Measurements from ENCODE around the gene C12orf57.

The C12orf57 gene

DNA sequence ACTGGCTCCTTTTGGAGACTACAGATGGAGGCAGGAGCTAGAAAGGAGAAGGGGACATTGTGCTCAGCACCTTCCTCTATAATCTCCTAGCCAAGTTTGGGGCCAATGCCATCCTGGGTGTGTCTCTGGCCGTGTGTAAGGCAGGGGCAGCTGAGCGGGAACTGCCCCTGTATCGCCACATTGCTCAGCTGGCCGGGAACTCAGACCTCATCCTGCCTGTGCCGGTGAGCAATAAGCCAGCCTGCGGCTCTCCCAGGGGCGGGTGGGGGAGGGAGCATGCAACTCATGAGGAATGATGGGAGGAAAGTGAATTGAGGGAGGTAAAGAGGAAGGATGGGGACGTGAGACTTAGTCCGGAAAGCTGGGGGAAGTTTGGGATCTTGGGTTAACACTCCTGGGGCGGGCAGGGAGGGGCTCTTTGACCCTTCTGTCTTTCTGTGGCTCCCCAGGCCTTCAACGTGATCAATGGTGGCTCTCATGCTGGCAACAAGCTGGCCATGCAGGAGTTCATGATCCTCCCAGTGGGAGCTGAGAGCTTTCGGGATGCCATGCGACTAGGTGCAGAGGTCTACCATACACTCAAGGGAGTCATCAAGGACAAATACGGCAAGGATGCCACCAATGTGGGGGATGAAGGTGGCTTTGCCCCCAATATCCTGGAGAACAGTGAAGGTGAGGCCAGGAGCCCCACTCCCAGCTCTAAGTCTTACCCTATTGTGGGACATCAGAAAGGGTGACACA is 26.2 kb upstream of the C12orf57 start:
- H3K36me3 ChIP-seq (ENCODE audit: insufficient read depth, low read length) = no peaks in the 10 kb centered on the region
- no peak overlapping the region for H3K4me2 ChIP-seq (ENCODE audit: low read length)

DNA sequence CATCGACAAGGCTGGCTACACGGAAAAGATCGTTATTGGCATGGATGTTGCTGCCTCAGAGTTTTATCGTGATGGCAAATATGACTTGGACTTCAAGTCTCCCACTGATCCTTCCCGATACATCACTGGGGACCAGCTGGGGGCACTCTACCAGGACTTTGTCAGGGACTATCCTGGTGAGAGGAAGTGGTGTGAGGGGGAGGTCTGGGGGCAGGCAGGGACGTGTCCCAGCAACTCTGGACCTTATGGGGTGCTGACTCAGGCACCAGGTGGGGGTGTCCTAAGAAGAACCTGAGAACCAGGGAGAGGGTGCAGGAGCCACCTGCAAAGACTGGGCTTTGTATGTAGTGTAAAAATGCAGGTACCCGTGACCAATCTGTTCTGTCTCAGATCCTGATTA is 24.2 kb upstream of the C12orf57 start:
- no peak for TF ChIP-seq EZH2 (IDR thresholded peaks at IDR 0.05; ENCODE audit: borderline replicate concordance, low read length)
- TF ChIP-seq, protein P1, sequence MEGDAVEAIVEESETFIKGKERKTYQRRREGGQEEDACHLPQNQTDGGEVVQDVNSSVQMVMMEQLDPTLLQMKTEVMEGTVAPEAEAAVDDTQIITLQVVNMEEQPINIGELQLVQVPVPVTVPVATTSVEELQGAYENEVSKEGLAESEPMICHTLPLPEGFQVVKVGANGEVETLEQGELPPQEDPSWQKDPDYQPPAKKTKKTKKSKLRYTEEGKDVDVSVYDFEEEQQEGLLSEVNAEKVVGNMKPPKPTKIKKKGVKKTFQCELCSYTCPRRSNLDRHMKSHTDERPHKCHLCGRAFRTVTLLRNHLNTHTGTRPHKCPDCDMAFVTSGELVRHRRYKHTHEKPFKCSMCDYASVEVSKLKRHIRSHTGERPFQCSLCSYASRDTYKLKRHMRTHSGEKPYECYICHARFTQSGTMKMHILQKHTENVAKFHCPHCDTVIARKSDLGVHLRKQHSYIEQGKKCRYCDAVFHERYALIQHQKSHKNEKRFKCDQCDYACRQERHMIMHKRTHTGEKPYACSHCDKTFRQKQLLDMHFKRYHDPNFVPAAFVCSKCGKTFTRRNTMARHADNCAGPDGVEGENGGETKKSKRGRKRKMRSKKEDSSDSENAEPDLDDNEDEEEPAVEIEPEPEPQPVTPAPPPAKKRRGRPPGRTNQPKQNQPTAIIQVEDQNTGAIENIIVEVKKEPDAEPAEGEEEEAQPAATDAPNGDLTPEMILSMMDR (IDR thresholded peaks at IDR 0.05; ENCODE audit: low read length) = no peak
- Histone ChIP-seq H3K9me3 (ENCODE audit: low read length) (no peaks in the 10 kb centered on the region), H3K27ac (ENCODE audit: low read depth, low read length, poor library complexity, severe bottlenecking) (no peak overlapping the region), H3K79me2 (ENCODE audit: insufficient read depth, low read length) (no peaks in the 10 kb centered on the region), H3K4me1 (ENCODE audit: insufficient read depth, low read length, severe bottlenecking) (peaks cover 19% of the 10 kb centered on the region), H3K36me3 (ENCODE audit: insufficient read depth, low read length) (no peaks in the 10 kb centered on the region), H3K27me3 (ENCODE audit: insufficient read depth, low read length) (peaks cover 5% of the 10 kb centered on the region; the same call in 1 of the 2 replicates), H3K9me2 (ENCODE audit: low read depth, low read length) (no peaks in the 10 kb centered on the region), H3K4me2 (ENCODE audit: low read length) (no peak overlapping the region), H2AFZ (ENCODE audit: low read length) (no peak overlapping the region), H3K9ac (ENCODE audit: low read length) (no peak overlapping the region), H3K4me3 (ENCODE audit: low read depth, low read length, poor library complexity, severe bottlenecking) (no peak overlapping the region), H3F3A (ENCODE audit: insufficient read depth, low read length) (no peaks in the 10 kb centered on the region), H4K20me1 (ENCODE audit: insufficient read depth, low read length) (no peaks in the 10 kb centered on the region)

More for the DNA sequence above, 26.2 kb upstream of the C12orf57 start:
- H3K9ac ChIP-seq (ENCODE audit: low read length) = no peak overlapping the region
- no peak overlapping the region for H3K4me3 ChIP-seq (ENCODE audit: low read depth, low read length, poor library complexity, severe bottlenecking)
- H3K79me2 ChIP-seq (ENCODE audit: insufficient read depth, low read length) = no peaks in the 10 kb centered on the region
- no peaks in the 10 kb centered on the region for H3F3A ChIP-seq (ENCODE audit: insufficient read depth, low read length)
- no peak overlapping the region for H2AFZ ChIP-seq (ENCODE audit: low read length)
- no peaks in the 10 kb centered on the region for H3K9me2 ChIP-seq (ENCODE audit: low read depth, low read length)
- peaks cover 10% of the 10 kb centered on the region; the same call in 1 of the 2 replicates for H3K27me3 ChIP-seq (ENCODE audit: insufficient read depth, low read length)
- TF ChIP-seq, protein P1 (IDR thresholded peaks at IDR 0.05; ENCODE audit: low read length) = no peak
- no peak for TF ChIP-seq EZH2 (IDR thresholded peaks at IDR 0.05; ENCODE audit: borderline replicate concordance, low read length)
- peaks cover 21% of the 10 kb centered on the region for H3K4me1 ChIP-seq (ENCODE audit: insufficient read depth, low read length, severe bottlenecking)
- no peak overlapping the region for H3K27ac ChIP-seq (ENCODE audit: low read depth, low read length, poor library complexity, severe bottlenecking)
- no peaks in the 10 kb centered on the region for H3K9me3 ChIP-seq (ENCODE audit: low read length)
- no peaks in the 10 kb centered on the region for H4K20me1 ChIP-seq (ENCODE audit: insufficient read depth, low read length)

DNA sequence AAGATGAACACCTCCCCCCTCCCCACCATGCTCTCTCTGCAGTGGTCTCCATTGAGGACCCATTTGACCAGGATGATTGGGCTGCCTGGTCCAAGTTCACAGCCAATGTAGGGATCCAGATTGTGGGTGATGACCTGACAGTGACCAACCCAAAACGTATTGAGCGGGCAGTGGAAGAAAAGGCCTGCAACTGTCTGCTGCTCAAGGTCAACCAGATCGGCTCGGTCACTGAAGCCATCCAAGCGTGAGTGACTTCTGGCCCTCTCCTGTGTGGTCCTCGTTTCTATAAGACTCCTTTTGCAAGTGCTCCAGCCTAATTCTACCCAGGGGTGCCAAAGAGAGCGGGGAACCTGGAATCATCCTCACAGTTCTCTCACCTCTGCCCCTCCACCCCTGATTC is 22.3 kb upstream of the C12orf57 start:
- H2AFZ ChIP-seq (ENCODE audit: low read length) = no peak overlapping the region
- H3F3A ChIP-seq (ENCODE audit: insufficient read depth, low read length) = no peaks in the 10 kb centered on the region
- no peaks in the 10 kb centered on the region for H3K36me3 ChIP-seq (ENCODE audit: insufficient read depth, low read length)
- no peak overlapping the region for H3K4me3 ChIP-seq (ENCODE audit: low read depth, low read length, poor library complexity, severe bottlenecking)
- no peak overlapping the region for H3K27ac ChIP-seq (ENCODE audit: low read depth, low read length, poor library complexity, severe bottlenecking)
- peaks cover 11% of the 10 kb centered on the region for H3K4me1 ChIP-seq (ENCODE audit: insufficient read depth, low read length, severe bottlenecking)
- no peak overlapping the region for H3K4me2 ChIP-seq (ENCODE audit: low read length)
- H4K20me1 ChIP-seq (ENCODE audit: insufficient read depth, low read length) = no peaks in the 10 kb centered on the region
- TF ChIP-seq EZH2 (IDR thresholded peaks at IDR 0.05; ENCODE audit: borderline replicate concordance, low read length) = no peak
- TF ChIP-seq, protein P1 (IDR thresholded peaks at IDR 0.05; ENCODE audit: low read length) = no peak
- H3K9ac ChIP-seq (ENCODE audit: low read length) = no peak overlapping the region
- H3K9me2 ChIP-seq (ENCODE audit: low read depth, low read length) = no peaks in the 10 kb centered on the region
- H3K27me3 ChIP-seq (ENCODE audit: insufficient read depth, low read length) = peaks cover 8% of the 10 kb centered on the region; the same call in 1 of the 2 replicates
- H3K9me3 ChIP-seq (ENCODE audit: low read length) = no peaks in the 10 kb centered on the region
- H3K79me2 ChIP-seq (ENCODE audit: insufficient read depth, low read length) = no peaks in the 10 kb centered on the region
